ENCODE measurements around the gene UNC5A.

- TF ChIP-seq CTCF (IDR thresholded peaks at IDR 0.05) (no peak), POLR2A (IDR thresholded peaks at IDR 0.05) (no peak)
These were observed 55.6 kb downstream of the UNC5A start for GRCh38 chr5:176865964-176866363.
